ENCODE data around the gene KHDC4. TPM values are rescaled to one million over a fixed set of nuclear protein-coding genes. Genes with fewer than 3 reads are reported as not detected.

KHDC4 gene
- polyA plus RNA-seq, 1 donor from 2014 or later = 97.1 TPM

DNA sequence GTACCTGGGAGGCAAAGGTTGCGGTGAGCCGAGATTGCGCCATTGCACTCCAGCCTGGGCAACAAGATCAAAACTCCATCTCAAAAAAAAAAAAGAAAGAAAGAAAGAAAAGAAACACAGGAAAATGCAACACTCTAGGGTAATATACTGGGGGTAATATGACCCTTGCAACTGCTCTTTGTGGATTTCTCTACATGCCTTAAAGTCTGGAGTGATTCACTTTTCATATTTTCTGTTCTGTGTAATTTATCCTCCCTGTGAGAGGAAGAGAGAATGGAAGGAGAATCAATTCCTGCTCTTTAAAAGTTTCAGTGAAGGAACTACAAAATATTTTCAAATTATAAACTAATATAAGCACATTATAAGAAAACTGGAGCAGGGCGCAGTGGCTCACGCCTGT, 45.7 kb downstream of the KHDC4 start:
- Histone ChIP-seq H3K36me3 (ENCODE audit: insufficient read depth, low read length) (no peaks in the 10 kb centered on the region), H3K79me2 (replicated peaks; ENCODE audit: insufficient read depth, low read length) (no peaks in the 10 kb centered on the region), H3K4me3 (ENCODE audit: low read length) (no peak overlapping the region), H3K4me2 (ENCODE audit: low read length) (no peak overlapping the region), H4K20me1 (ENCODE audit: insufficient read depth) (no peaks in the 10 kb centered on the region), H3K9ac (ENCODE audit: low read length) (no peak overlapping the region), H3K9me3 (ENCODE audit: low read length) (no peaks in the 10 kb centered on the region), H3F3A (ENCODE audit: insufficient read depth, low read length, poor library complexity, severe bottlenecking) (no peaks in the 10 kb centered on the region), H2AFZ (ENCODE audit: low read depth, low read length) (no peak overlapping the region), H3K27ac (ENCODE audit: low read length) (no peak overlapping the region), H3K27me3 (ENCODE audit: insufficient read depth, low read depth, low read length) (no peaks in the 10 kb centered on the region), H3K9me2 (ENCODE audit: insufficient read depth, low read length) (no peaks in the 10 kb centered on the region)
- TF ChIP-seq, protein P1, sequence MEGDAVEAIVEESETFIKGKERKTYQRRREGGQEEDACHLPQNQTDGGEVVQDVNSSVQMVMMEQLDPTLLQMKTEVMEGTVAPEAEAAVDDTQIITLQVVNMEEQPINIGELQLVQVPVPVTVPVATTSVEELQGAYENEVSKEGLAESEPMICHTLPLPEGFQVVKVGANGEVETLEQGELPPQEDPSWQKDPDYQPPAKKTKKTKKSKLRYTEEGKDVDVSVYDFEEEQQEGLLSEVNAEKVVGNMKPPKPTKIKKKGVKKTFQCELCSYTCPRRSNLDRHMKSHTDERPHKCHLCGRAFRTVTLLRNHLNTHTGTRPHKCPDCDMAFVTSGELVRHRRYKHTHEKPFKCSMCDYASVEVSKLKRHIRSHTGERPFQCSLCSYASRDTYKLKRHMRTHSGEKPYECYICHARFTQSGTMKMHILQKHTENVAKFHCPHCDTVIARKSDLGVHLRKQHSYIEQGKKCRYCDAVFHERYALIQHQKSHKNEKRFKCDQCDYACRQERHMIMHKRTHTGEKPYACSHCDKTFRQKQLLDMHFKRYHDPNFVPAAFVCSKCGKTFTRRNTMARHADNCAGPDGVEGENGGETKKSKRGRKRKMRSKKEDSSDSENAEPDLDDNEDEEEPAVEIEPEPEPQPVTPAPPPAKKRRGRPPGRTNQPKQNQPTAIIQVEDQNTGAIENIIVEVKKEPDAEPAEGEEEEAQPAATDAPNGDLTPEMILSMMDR (IDR thresholded peaks at IDR 0.05; ENCODE audit: poor library complexity, severe bottlenecking) = no peak
- TF ChIP-seq MXI1 (conservative IDR thresholded peaks at IDR 0.05; ENCODE audit: poor library complexity, severe bottlenecking) = no peak

DNA sequence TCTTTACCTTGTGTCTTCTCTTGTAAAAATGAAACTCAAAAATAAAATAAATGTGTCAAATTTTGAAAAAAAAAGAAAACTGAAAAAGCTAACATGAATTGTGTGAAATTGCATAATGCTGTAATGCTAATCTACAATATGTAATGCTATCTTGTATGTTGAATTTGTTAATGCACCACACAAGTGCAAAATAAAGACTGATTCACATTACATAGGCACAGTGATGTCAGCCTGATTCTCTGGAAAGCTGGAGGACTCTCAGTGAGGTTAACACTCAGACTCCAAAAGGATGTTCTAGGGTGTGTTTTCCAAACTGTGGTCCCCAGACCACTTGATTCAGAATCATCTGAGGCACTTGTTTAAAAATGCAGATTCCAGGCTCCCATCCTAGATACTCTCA, 49.2 kb downstream of the KHDC4 start:
- Histone ChIP-seq H3K9ac (ENCODE audit: low read length) (no peak overlapping the region), H2AFZ (ENCODE audit: low read depth, low read length) (no peak overlapping the region), H3K9me3 (ENCODE audit: low read length) (no peaks in the 10 kb centered on the region), H3K36me3 (ENCODE audit: insufficient read depth, low read length) (peaks cover 16% of the 10 kb centered on the region), H3K4me3 (ENCODE audit: low read length) (no peak overlapping the region), H3F3A (ENCODE audit: insufficient read depth, low read length, poor library complexity, severe bottlenecking) (no peaks in the 10 kb centered on the region), H4K20me1 (ENCODE audit: insufficient read depth) (peaks cover 6% of the 10 kb centered on the region), H3K27ac (ENCODE audit: low read length) (no peak overlapping the region), H3K79me2 (replicated peaks; ENCODE audit: insufficient read depth, low read length) (peaks cover 7% of the 10 kb centered on the region), H3K27me3 (ENCODE audit: insufficient read depth, low read depth, low read length) (no peaks in the 10 kb centered on the region), H3K4me2 (ENCODE audit: low read length) (no peak overlapping the region), H3K9me2 (ENCODE audit: insufficient read depth, low read length) (no peaks in the 10 kb centered on the region)
- TF ChIP-seq, protein P2, sequence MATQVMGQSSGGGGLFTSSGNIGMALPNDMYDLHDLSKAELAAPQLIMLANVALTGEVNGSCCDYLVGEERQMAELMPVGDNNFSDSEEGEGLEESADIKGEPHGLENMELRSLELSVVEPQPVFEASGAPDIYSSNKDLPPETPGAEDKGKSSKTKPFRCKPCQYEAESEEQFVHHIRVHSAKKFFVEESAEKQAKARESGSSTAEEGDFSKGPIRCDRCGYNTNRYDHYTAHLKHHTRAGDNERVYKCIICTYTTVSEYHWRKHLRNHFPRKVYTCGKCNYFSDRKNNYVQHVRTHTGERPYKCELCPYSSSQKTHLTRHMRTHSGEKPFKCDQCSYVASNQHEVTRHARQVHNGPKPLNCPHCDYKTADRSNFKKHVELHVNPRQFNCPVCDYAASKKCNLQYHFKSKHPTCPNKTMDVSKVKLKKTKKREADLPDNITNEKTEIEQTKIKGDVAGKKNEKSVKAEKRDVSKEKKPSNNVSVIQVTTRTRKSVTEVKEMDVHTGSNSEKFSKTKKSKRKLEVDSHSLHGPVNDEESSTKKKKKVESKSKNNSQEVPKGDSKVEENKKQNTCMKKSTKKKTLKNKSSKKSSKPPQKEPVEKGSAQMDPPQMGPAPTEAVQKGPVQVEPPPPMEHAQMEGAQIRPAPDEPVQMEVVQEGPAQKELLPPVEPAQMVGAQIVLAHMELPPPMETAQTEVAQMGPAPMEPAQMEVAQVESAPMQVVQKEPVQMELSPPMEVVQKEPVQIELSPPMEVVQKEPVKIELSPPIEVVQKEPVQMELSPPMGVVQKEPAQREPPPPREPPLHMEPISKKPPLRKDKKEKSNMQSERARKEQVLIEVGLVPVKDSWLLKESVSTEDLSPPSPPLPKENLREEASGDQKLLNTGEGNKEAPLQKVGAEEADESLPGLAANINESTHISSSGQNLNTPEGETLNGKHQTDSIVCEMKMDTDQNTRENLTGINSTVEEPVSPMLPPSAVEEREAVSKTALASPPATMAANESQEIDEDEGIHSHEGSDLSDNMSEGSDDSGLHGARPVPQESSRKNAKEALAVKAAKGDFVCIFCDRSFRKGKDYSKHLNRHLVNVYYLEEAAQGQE (IDR thresholded peaks at IDR 0.05; ENCODE audit: borderline replicate concordance) = no peak
- TF ChIP-seq SMC3 (conservative IDR thresholded peaks at IDR 0.05; ENCODE audit: poor library complexity) (no peak), EZH2 (IDR thresholded peaks at IDR 0.05; ENCODE audit: borderline replicate concordance, insufficient read depth, low read length, poor library complexity, severe bottlenecking) (no peak), RAD21 (conservative IDR thresholded peaks at IDR 0.05) (no peak), EP300 (conservative IDR thresholded peaks at IDR 0.05; ENCODE audit: poor library complexity, severe bottlenecking) (no peak), MXI1 (conservative IDR thresholded peaks at IDR 0.05; ENCODE audit: poor library complexity, severe bottlenecking) (no peak), POLR2AphosphoS5 (IDR thresholded peaks at IDR 0.05) (no peak), TAF1 (IDR thresholded peaks at IDR 0.05; ENCODE audit: low read depth) (no peak)
- TF ChIP-seq, protein P1 (IDR thresholded peaks at IDR 0.05; ENCODE audit: poor library complexity, severe bottlenecking) = no peak

Data from neural cell (in vitro differentiated cells).